GM12878 (cell line): ENCODE results near the gene LRRC63. TPM values are rescaled to one million over a fixed set of nuclear protein-coding genes. Genes with fewer than 3 reads are reported as not detected.
A peak's percentile ranks its signal among the peaks of the same experiment; 100 is the strongest.

Experiments
- BHLHE40 ChIP-seq, 2 experiments: fragments of 450-650 bp in 1 of 2; IDR thresholded peaks; 2 replicates each; pipeline ENCODE4 v1.6.1; 2011 to 2017; ENCODE audit warnings: low read depth in 2 of 2, borderline replicate concordance in 1 of 2, improper control_type of control experiment in 1 of 2, low read length in 1 of 2, mild to moderate bottlenecking in 1 of 2
- CBX3 ChIP-seq: fragments of 200-600 bp; sonication (generic); IDR thresholded peaks from 2 replicates; pipeline ENCODE4 v1.6.1; 2016; ENCODE audit warnings: low read depth, borderline replicate concordance
- CHD1 ChIP-seq: IDR thresholded peaks from 2 replicates; pipeline ENCODE4 v1.6.1; 2012; ENCODE audit warnings: low read depth, low read length, improper control_type of control experiment
- GATAD2B ChIP-seq: fragments of 450-650 bp; conservative IDR thresholded peaks from 2 replicates; pipeline ENCODE4 v1.6.1; 2017; ENCODE audit warnings: low read depth, mild to moderate bottlenecking, moderate library complexity
- KAT2A ChIP-seq: conservative IDR thresholded peaks from 2 replicates; pipeline ENCODE4 v1.6.1; 2011; ENCODE audit warnings: low read depth, low read length; ENCODE audit not compliant: control insufficient read depth
- MEF2B ChIP-seq: fragments of 450-650 bp; IDR thresholded peaks from 2 replicates; pipeline ENCODE4 v1.6.1; 2018; ENCODE audit warnings: mild to moderate bottlenecking, moderate library complexity; ENCODE audit not compliant: partially characterized antibody, poor library complexity, severe bottlenecking
- MTA3 ChIP-seq: IDR thresholded peaks from 2 replicates; pipeline ENCODE4 v1.6.1; 2012; ENCODE audit warnings: low read length, inconsistent platforms, borderline replicate concordance
- NBN ChIP-seq: fragments of 450-650 bp; IDR thresholded peaks from 2 replicates; pipeline ENCODE4 v1.6.1; 2016
- NFIC ChIP-seq: IDR thresholded peaks from 2 replicates; pipeline ENCODE4 v1.6.1; 2012; ENCODE audit warnings: low read depth, mild to moderate bottlenecking, inconsistent platforms, low read length, moderate library complexity
- NFXL1 ChIP-seq: fragments of 450-650 bp; IDR thresholded peaks from 2 replicates; pipeline ENCODE4 v1.6.1; 2017; ENCODE audit warnings: antibody characterized with exemption, mild to moderate bottlenecking, borderline replicate concordance
- NR2F1 ChIP-seq: fragments of 450-650 bp; conservative IDR thresholded peaks from 2 replicates; pipeline ENCODE4 v1.6.1; 2017; ENCODE audit warnings: mild to moderate bottlenecking
- POLR2AphosphoS2 ChIP-seq: IDR thresholded peaks from 2 replicates; pipeline ENCODE4 v1.6.1; 2011; ENCODE audit warnings: low read depth, mild to moderate bottlenecking, low read length, improper control_type of control experiment, moderate library complexity
- POU2F2 ChIP-seq: IDR thresholded peaks from 3 replicates; pipeline ENCODE4 v1.6.1; 2011; ENCODE audit warnings: low read depth, mild to moderate bottlenecking, low read length, borderline replicate concordance
- RAD51 ChIP-seq: fragments of 450-650 bp; IDR thresholded peaks from 2 replicates; pipeline ENCODE4 v1.6.1; 2016; ENCODE audit warnings: moderate library complexity, mild to moderate bottlenecking, inconsistent platforms
- RELA ChIP-seq: fragments of 450-650 bp; IDR thresholded peaks from 2 replicates; pipeline ENCODE4 v1.8.0; 2014; ENCODE audit warnings: borderline replicate concordance; ENCODE audit not compliant: partially characterized antibody
- SP1 ChIP-seq: IDR thresholded peaks from one replicate; pipeline ENCODE4 v1.6.1; 2011; ENCODE audit warnings: low read depth, low read length
- SPI1 ChIP-seq: IDR thresholded peaks from 2 replicates; pipeline ENCODE4 v1.6.1; 2011; ENCODE audit warnings: low read depth, mild to moderate bottlenecking, low read length, moderate library complexity, borderline replicate concordance; ENCODE audit not compliant: insufficient read depth
- TCF3 ChIP-seq: IDR thresholded peaks from 2 replicates; pipeline ENCODE4 v1.6.1; 2012; ENCODE audit warnings: low read depth, mild to moderate bottlenecking, low read length, borderline replicate concordance; ENCODE audit not compliant: insufficient read depth
- WRNIP1 ChIP-seq: IDR thresholded peaks from 2 replicates; pipeline ENCODE4 v1.6.1; 2011; ENCODE audit warnings: low read depth, low read length, improper control_type of control experiment, borderline replicate concordance
- ZBTB4 ChIP-seq: fragments of 450-650 bp; formaldehyde crosslinking; IDR thresholded peaks from 2 replicates; pipeline ENCODE4 v1.4.0; 2022; ENCODE audit warnings: mild to moderate bottlenecking, moderate library complexity
- ZNF24 ChIP-seq: fragments of 450-650 bp; IDR thresholded peaks from 2 replicates; pipeline ENCODE4 v1.6.1; 2017; ENCODE audit warnings: antibody characterized with exemption, mild to moderate bottlenecking
- ZNF622 ChIP-seq: fragments of 450-650 bp; IDR thresholded peaks from 2 replicates; pipeline ENCODE4 v1.6.1; 2017; ENCODE audit warnings: mild to moderate bottlenecking, inconsistent platforms
- polyA plus RNA-seq, 11 experiments: library from polyadenylated mRNA; depleted of rRNA in 4 of 11; unstranded in 6 of 11; stranded (reverse) in 5 of 11; fragments of >200 nt; fragmentation: Nextera tagmentation in 4 of 11; fragmentation: Illumina TruSeq in 1 of 11; extraction: Ambion mirVana in 4 of 11; extraction: Trizol in 1 of 11; gene quantifications; 1 replicate in 1 of 11; 2 replicates in 10 of 11; pipeline versions ENCODE4 v1.2.1 to v1.2.3, GENCODE V29; 2011 to 2016; ENCODE audit warnings: inconsistent platforms in 2 of 11, missing spikeins in 2 of 11, low read depth in 1 of 11
- total RNA-seq, 4 experiments: library from RNA; depleted of rRNA in 3 of 4; stranded (reverse); fragments of >200 nt in 3 of 4; fragmentation: Illumina TruSeq in 1 of 4; extraction: Trizol in 1 of 4; gene quantifications; 2 replicates each; pipeline versions ENCODE4 v1.2.1 to v1.2.3, GENCODE V29; 2013 to 2021
- TF ChIP-seq, protein P1 (sequence below): IDR thresholded peaks from 2 replicates; pipeline ENCODE4 v1.6.1; 2012; ENCODE audit warnings: low read depth, low read length, improper control_type of control experiment
- TF ChIP-seq, protein P2 (sequence below): fragments of 450-650 bp; IDR thresholded peaks from 2 replicates; pipeline ENCODE4 v1.6.1; 2016; ENCODE audit warnings: mild to moderate bottlenecking

LRRC63 gene
- total and polyA plus RNA-seq, 10 of the 15 experiments (the other 5 are each of a cell fraction or from before 2014, with no cell fraction given) = 0.34 to 0.98 (median 0.76) TPM; not detected in 1

DNA sequence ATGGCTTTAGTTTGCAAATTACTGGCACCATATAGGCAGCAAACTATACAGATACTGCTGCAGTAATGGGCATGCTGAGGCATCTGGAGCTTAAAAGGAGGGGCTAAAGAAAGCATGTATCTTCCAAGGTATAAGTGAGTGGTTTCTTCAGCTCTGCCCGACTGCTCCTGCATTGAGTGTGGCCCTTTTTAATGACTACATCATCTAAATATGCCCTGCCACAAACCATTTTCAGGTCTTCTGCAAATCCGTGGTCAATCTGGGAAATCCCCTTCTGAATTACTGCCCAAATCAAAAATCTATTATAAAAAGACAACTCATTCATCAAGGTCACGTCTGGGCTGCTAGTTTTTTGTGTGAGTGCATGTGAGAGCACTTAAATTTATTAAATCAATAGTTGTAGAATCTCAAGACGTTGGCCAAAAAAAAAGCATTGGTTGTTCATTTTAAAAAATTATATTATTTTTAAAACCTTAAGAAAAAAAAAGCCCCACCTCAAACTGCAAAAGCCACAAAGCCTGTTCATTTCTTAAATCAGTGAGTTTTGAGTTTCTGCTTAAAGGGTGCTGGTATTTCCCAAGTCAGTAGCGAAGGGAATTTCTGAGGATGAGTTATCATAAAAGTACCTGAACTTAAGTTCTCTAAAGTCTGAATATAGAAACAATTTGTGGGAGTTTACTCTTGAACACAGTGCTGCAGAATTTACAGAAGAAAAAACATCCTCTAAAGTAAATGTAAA, 46.1 kb upstream of the LRRC63 start (continued):
- no peak for TF ChIP-seq SPI1
- no peak for TF ChIP-seq CBX3
- no peak for TF ChIP-seq NFXL1
- no peak for TF ChIP-seq WRNIP1
- peak; percentile 67 for TF ChIP-seq RELA
- peak; percentile 15 to 46; a peak in 1 of 4 replicates for TF ChIP-seq BHLHE40 (IDR thresholded peaks at IDR 0.05; ENCODE audit: borderline replicate concordance in 1 of 2, low read depth in 2 of 2, low read length in 1 of 2)
- no peak for TF ChIP-seq GATAD2B
- TF ChIP-seq MEF2B = peak; percentile 51
- no peak for TF ChIP-seq ZNF622
- peak; percentile 61; the same call in 1 of the 2 replicates for TF ChIP-seq MTA3
- peak; percentile 30; the same call in 1 of the 3 replicates for TF ChIP-seq POU2F2
- no peak for TF ChIP-seq NR2F1
- no peak for TF ChIP-seq POLR2AphosphoS2
- TF ChIP-seq, protein P1, sequence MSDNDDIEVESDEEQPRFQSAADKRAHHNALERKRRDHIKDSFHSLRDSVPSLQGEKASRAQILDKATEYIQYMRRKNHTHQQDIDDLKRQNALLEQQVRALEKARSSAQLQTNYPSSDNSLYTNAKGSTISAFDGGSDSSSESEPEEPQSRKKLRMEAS = no peak
- TF ChIP-seq SP1 = no peak
- TF ChIP-seq TCF3 = no peak
- no peak for TF ChIP-seq NBN
- TF ChIP-seq CHD1 = no peak
- no peak for TF ChIP-seq KAT2A
- TF ChIP-seq NFIC = peak; percentile 91
- TF ChIP-seq ZNF24 = no peak
- TF ChIP-seq RAD51 = no peak
- TF ChIP-seq, protein P2, sequence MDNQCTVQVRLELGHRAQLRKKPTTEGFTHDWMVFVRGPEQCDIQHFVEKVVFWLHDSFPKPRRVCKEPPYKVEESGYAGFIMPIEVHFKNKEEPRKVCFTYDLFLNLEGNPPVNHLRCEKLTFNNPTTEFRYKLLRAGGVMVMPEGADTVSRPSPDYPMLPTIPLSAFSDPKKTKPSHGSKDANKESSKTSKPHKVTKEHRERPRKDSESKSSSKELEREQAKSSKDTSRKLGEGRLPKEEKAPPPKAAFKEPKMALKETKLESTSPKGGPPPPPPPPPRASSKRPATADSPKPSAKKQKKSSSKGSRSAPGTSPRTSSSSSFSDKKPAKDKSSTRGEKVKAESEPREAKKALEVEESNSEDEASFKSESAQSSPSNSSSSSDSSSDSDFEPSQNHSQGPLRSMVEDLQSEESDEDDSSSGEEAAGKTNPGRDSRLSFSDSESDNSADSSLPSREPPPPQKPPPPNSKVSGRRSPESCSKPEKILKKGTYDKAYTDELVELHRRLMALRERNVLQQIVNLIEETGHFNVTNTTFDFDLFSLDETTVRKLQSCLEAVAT = no peak
- TF ChIP-seq ZBTB4 (CRISPR knock-in tag) = no peak
